BLaER1 (cell line): ENCODE results near the gene ZIC4.

Experiments used
- H3K27ac ChIP-seq: shearing (Covaris generic); formaldehyde crosslinking; 2 replicates; pipeline ENCODE4 v1.8.1; 2022
- H3K27me3 ChIP-seq: shearing (Covaris generic); formaldehyde crosslinking; 2 replicates; pipeline ENCODE4 v1.8.1; 2022
- H3K36me3 ChIP-seq: shearing (Covaris generic); formaldehyde crosslinking; 2 replicates; pipeline ENCODE4 v1.8.1; 2022
- H3K4me1 ChIP-seq: shearing (Covaris generic); formaldehyde crosslinking; 2 replicates; pipeline ENCODE4 v1.8.1; 2022
- H3K4me2 ChIP-seq: shearing (Covaris generic); formaldehyde crosslinking; 2 replicates; pipeline ENCODE4 v1.8.1; 2022
- H3K4me3 ChIP-seq: shearing (Covaris generic); formaldehyde crosslinking; 2 replicates; pipeline ENCODE4 v1.8.1; 2022
- H3K9ac ChIP-seq: shearing (Covaris generic); formaldehyde crosslinking; 2 replicates; pipeline ENCODE4 v1.8.1; 2022
- H3K9me3 ChIP-seq: shearing (Covaris generic); formaldehyde crosslinking; 2 replicates; pipeline ENCODE4 v1.8.1; 2022
- H4K20me1 ChIP-seq: shearing (Covaris generic); formaldehyde crosslinking; 2 replicates; pipeline ENCODE4 v1.8.1; 2022
- Cebpa-rat ChIP-seq: shearing (Covaris generic); IDR thresholded peaks from 2 replicates; pipeline ENCODE4 v1.8.1; 2022

The ZIC4 gene

GRCh38 chr3:147405231-147406027 is 914 bp downstream of the ZIC4 start:
- peaks cover 20% of the 10 kb centered on the region for H3K4me1 ChIP-seq
- H4K20me1 ChIP-seq: peaks cover 7% of the 10 kb centered on the region; the same call in 1 of the 2 replicates
- no peak overlapping the region for H3K4me3 ChIP-seq
- peaks cover 29% of the 10 kb centered on the region for H3K9me3 ChIP-seq
- no peak overlapping the region for H3K27ac ChIP-seq
- TF ChIP-seq Cebpa-rat: no peak
- H3K36me3 ChIP-seq: no peaks in the 10 kb centered on the region
- H3K27me3 ChIP-seq: peaks cover 88% of the 10 kb centered on the region
- H3K4me2 ChIP-seq: peak overlapping the region; percentile 75; the same call in 1 of the 2 replicates
- no peak overlapping the region for H3K9ac ChIP-seq

DNA sequence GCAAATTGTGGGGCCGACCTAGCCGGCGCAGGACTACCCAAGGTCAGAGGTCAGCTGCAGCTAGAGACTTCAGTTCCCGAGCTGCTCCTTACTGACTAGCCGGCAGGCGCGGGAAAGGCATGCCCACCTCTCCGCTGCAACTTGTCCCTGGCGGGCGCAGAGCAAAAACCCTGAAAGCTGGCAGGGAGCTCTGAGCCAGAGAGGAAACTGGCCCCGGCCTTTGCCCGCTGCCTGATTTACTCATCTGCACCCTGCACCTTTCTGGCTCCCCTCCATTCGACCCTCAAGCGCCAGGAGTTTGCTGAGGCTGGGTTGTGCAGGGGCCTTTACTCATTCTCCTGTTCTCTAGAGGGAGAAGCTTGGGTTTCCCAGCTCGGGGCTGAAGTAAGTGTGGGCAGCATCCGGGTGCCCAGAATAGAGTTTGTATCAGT is 1.5 kb downstream of the ZIC4 start:
- Histone ChIP-seq H3K36me3 (no peaks in the 10 kb centered on the region), H3K9me3 (peaks cover 23% of the 10 kb centered on the region), H3K4me2 (no peak overlapping the region), H3K27ac (no peak overlapping the region), H3K4me3 (no peak overlapping the region), H3K4me1 (peaks cover 18% of the 10 kb centered on the region), H3K27me3 (peaks cover 82% of the 10 kb centered on the region), H4K20me1 (peaks cover 7% of the 10 kb centered on the region; the same call in 1 of the 2 replicates), H3K9ac (no peak overlapping the region)
- no peak for TF ChIP-seq Cebpa-rat

GRCh38 chr3:147404000-147404799 is 2.1 kb downstream of the ZIC4 start:
- H3K27me3 ChIP-seq: peaks cover 76% of the 10 kb centered on the region
- no peak overlapping the region for H3K4me2 ChIP-seq
- no peaks in the 10 kb centered on the region for H3K36me3 ChIP-seq
- H3K9ac ChIP-seq: no peak overlapping the region
- peaks cover 18% of the 10 kb centered on the region for H3K4me1 ChIP-seq
- no peak overlapping the region for H3K27ac ChIP-seq
- H3K4me3 ChIP-seq: no peak overlapping the region
- no peak for TF ChIP-seq Cebpa-rat
- peaks cover 17% of the 10 kb centered on the region for H3K9me3 ChIP-seq
- peaks cover 7% of the 10 kb centered on the region; the same call in 1 of the 2 replicates for H4K20me1 ChIP-seq

DNA sequence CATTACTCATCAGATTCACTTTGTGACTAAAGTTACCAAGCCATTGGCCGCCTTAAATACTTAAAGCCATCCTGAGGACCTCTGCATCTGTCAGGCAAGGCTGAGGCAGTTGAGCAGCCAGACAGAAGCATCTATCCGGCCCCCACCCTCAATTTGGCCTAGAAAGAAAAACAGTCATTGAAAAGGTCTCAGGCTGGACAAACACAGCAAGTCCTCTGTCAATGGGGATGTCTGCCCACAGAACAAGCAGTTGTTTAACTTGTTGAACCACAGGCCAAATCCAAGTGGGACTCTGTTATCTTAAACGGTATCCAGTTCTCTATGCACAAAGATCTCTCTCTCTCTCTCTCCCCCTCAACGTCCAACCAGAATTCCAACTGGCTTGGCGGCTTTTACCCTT is 2.8 kb downstream of the ZIC4 start:
- Histone ChIP-seq H3K9ac (no peak overlapping the region), H4K20me1 (peaks cover 7% of the 10 kb centered on the region; the same call in 1 of the 2 replicates), H3K4me3 (no peak overlapping the region), H3K4me2 (no peak overlapping the region), H3K27me3 (peaks cover 69% of the 10 kb centered on the region), H3K27ac (no peak overlapping the region), H3K36me3 (no peaks in the 10 kb centered on the region), H3K4me1 (peaks cover 18% of the 10 kb centered on the region), H3K9me3 (peaks cover 12% of the 10 kb centered on the region)
- no peak for TF ChIP-seq Cebpa-rat

- H3K9me3 ChIP-seq: peaks cover 15% of the 10 kb centered on the region
- no peak overlapping the region for H3K27ac ChIP-seq
- peaks cover 7% of the 10 kb centered on the region; the same call in 1 of the 2 replicates for H4K20me1 ChIP-seq
- H3K4me3 ChIP-seq: no peak overlapping the region
- H3K9ac ChIP-seq: no peak overlapping the region
- H3K4me1 ChIP-seq: peaks cover 17% of the 10 kb centered on the region
- no peak overlapping the region for H3K4me2 ChIP-seq
- no peak for TF ChIP-seq Cebpa-rat
- no peaks in the 10 kb centered on the region for H3K36me3 ChIP-seq
- H3K27me3 ChIP-seq: peaks cover 55% of the 10 kb centered on the region
These were observed 4.2 kb downstream of the ZIC4 start for GRCh38 chr3:147402159-147402558.

GRCh38 chr3:147401421-147401820 is 4.9 kb downstream of the ZIC4 start:
- Histone ChIP-seq H3K9me3 (peaks cover 22% of the 10 kb centered on the region), H4K20me1 (peaks cover 7% of the 10 kb centered on the region; the same call in 1 of the 2 replicates), H3K4me3 (no peak overlapping the region), H3K36me3 (no peaks in the 10 kb centered on the region), H3K27me3 (peaks cover 48% of the 10 kb centered on the region), H3K4me2 (no peak overlapping the region), H3K4me1 (peaks cover 9% of the 10 kb centered on the region), H3K9ac (no peak overlapping the region), H3K27ac (no peak overlapping the region)
- TF ChIP-seq Cebpa-rat: no peak

DNA sequence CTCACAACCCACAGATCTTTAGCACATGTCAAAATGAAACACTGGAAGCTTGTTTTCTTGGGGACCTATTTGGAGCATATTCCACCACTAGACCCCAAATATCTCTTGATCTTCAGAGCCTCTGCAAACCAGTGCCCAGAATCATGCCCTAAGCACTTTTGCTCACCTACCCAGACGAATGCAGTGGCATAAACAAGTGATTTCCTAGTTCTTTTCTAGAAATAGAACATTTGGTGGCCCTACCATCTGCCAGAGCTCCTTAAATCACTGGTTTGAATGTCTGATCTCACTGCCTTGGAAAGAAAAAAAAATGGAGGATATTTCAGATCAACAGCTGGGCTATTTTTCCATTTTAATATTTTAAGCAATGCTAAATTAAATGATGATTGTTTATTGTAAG is 5.3 kb downstream of the ZIC4 start:
- no peak overlapping the region for H3K27ac ChIP-seq
- no peak overlapping the region for H3K4me3 ChIP-seq
- H3K9ac ChIP-seq: no peak overlapping the region
- no peak for TF ChIP-seq Cebpa-rat
- peaks cover 43% of the 10 kb centered on the region for H3K27me3 ChIP-seq
- peaks cover 27% of the 10 kb centered on the region for H3K9me3 ChIP-seq
- H3K4me1 ChIP-seq: peaks cover 5% of the 10 kb centered on the region
- no peaks in the 10 kb centered on the region for H3K36me3 ChIP-seq
- H3K4me2 ChIP-seq: no peak overlapping the region
- H4K20me1 ChIP-seq: peaks cover 7% of the 10 kb centered on the region; the same call in 1 of the 2 replicates

- H3K27me3 ChIP-seq: peaks cover 35% of the 10 kb centered on the region
- H3K36me3 ChIP-seq: no peaks in the 10 kb centered on the region
- H3K4me3 ChIP-seq: no peak overlapping the region
These were observed 6.2 kb downstream of the ZIC4 start for GRCh38 chr3:147400111-147400510.

GRCh38 chr3:147398813-147399534 is 7.4 kb downstream of the ZIC4 start:
- Histone ChIP-seq H3K9me3 (peaks cover 47% of the 10 kb centered on the region), H3K4me2 (no peak overlapping the region), H3K27me3 (peaks cover 23% of the 10 kb centered on the region), H3K4me3 (no peak overlapping the region), H3K27ac (no peak overlapping the region), H4K20me1 (no peaks in the 10 kb centered on the region), H3K9ac (no peak overlapping the region), H3K36me3 (no peaks in the 10 kb centered on the region), H3K4me1 (no peaks in the 10 kb centered on the region)
- no peak for TF ChIP-seq Cebpa-rat

More at GRCh38 chr3:147400111-147400510, 6.2 kb downstream of the ZIC4 start:
- Histone ChIP-seq H3K27ac (no peak overlapping the region), H3K4me2 (no peak overlapping the region), H3K4me1 (no peaks in the 10 kb centered on the region), H4K20me1 (peaks cover 6% of the 10 kb centered on the region; the same call in 1 of the 2 replicates), H3K9me3 (peaks cover 36% of the 10 kb centered on the region), H3K9ac (no peak overlapping the region)
- no peak for TF ChIP-seq Cebpa-rat
